Activated gamma-delta T cell treated with anti-CD3 and anti-CD28 coated beads, Interleukin-2, amount 50 U/mL, for 16 hours (primary cell): ENCODE data around the gene CTSW.
A peak's percentile ranks its signal among the peaks of the same experiment; 100 is the strongest.

Experiments
- DNase-seq: peaks from one replicate; pipeline ENCODE4 v3.0.0-alpha.2; 2020; ENCODE audit warnings: low read depth

Gene CTSW

GRCh38 chr11:65855927-65856363, 23.7 kb upstream of the CTSW start:
- no peak for DNase-seq

DNA sequence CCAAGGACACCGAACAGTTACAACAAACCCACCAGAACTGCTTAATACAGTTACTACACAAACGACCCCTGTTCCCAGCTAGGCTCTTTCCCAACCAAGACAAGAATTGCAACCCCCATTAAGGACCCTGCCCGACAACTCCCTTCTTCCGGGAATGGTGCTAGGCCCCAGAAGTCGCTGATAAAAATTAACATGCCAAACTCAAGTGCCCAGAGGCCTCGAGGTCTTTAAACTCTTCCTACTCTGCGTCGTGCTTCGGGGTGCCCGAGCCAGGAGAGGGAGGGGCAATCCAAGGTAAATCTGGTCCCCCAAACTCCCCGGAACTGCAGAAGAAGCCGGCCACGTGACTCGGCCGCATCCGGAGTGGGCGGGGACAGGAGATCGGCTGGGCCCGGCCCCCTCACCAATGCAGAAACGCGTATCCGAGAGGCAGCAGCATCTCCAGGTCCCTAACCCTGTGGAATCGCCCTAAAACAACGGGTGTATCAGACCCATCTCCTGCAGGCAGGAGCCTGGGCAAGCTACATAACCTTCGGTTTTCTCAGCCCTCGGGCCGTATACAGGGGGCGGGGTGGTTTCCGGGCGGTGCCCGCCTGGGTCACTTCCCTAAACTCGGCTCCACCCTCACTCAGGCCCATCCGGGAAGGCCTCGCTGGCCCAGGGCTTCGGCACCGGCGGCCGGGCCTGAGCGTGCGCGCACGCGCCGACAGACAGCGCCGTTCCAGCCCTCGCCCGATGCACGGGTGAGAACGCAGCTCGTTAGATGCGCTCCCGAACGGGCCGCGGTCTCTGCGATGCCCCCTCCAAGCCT, 22.7 kb upstream of the CTSW start:
- DNase-seq, result peak; percentile 76

- no peak for DNase-seq
These were observed 22.2 kb upstream of the CTSW start for GRCh38 chr11:65857500-65857852.

DNA sequence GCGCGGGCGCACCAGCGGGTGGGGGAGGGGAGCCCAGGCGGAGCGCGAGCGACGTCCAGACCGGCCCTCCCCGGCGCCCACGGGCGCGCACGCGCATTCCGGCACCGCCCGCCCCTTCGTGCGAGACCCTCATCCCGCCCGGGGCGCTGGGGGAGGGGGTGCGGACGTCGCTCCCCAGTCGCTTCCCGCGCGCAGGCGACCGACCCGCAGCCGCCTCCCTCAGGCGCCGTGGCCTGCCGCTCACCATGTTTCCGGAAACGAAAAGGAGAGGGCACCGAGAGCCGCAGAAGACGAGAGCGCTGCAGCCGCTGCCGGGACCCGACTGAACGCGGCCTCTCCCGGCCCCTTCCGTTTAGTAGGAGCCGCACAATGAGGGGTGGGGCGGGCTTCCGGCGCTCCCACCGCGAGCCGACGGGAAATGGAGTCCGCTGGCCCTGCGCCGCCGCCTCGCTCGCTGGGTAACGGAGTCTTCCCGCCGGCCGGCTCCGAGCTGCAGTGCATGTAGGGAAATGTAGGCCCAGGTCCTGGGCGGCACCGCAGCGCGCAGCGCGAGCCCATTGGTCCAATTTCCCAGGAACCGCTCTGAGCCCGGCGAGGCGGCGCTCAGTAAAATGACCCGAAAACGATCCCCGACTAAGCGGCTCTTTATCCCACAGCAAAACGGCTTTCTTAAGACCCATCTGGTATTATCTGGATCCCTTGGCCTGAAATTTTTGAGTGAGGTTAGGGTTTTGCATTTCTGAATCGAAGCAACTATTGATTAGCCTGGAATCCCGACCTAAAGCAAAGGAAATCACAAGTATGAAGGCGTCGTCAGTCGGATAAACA, 21.6 kb upstream of the CTSW start, which contains the start of gene CFL1:
Gene CFL1, minus strand, starts transcription at position 328 of the 828 bp plus-strand sequence. Its CDS starts 81 bp downstream, at position 247.
- peak; percentile 95 for DNase-seq

DNA sequence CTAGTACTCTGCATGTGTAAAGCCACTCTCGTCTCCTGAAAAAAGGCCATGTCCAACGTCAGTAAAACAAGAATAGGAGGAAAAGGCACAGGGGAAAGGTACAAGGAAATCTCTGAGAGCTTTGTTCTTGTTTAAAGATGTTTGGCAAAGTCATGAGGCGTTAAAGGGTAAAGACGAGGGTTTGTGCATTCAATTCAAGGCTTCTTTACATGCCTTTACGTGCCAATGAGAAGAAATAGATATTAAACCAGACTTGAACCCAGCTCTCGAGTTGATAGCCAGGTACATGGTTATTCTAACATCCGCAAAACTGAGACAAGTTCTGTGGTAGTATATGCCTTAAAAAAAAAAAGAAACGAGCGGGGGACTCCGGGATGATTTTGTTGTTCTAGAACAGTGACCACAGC, 21.0 kb upstream of the CTSW start:
- DNase-seq, result no peak

GRCh38 chr11:65859095-65859811, 20.4 kb upstream of the CTSW start:
- DNase-seq, result peak; percentile 95

GRCh38 chr11:65859812-65860277, 19.8 kb upstream of the CTSW start:
- DNase-seq, result peak; percentile 24

GRCh38 chr11:65860278-65861164, 19.1 kb upstream of the CTSW start, which contains the start of gene MUS81:
MUS81 (plus strand) TSS chr11:65860433; CDS start chr11:65860754, 321 bp downstream.
- DNase-seq, result peak; percentile 97

DNA sequence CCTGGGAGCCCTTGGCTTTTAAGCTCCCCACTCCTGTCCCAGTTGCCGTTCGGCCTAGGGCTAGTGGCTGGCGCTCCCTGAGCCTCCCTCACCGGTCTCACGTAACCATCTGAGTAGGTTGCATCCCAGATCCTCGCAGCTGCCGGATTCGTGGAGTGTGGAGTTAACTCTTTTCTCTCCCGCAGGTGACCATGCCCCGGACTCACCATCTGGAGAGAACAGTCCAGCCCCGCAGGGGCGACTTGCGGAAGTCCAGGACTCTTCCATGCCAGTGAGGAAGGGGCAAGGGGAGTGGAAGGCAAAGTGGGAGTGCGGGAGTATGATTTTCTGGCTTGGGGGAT, 18.5 kb upstream of the CTSW start:
- no peak for DNase-seq

DNA sequence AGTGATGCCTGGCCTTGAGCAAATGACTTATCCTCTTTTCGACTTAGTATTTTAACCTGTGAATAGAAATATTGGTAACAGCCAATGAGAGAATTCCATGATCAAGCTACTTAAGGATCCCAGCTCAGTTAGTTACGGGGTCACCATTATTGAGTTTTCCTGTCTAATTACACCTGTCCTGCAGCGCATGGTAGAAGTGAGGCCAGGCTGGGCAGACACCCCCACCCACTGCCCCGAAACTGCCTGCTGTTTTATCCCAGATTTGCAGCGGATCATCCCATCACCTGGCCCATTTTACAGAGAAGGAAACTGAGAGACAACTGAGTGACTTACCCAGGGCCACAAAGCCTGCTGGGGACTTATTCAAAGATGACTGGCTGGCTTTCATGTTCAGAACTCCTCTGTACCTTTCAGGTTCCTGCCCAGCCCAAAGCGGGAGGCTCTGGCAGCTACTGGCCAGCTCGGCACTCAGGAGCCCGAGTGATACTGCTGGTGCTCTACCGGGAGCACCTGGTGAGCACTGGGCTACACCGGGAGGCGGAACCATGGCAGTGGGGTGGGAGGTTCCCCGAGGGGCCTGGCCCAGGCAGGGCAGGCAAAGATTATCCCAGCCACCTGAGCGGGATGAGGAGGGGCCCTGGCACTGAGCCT, 18.0 kb upstream of the CTSW start:
- DNase-seq, result no peak

DNA sequence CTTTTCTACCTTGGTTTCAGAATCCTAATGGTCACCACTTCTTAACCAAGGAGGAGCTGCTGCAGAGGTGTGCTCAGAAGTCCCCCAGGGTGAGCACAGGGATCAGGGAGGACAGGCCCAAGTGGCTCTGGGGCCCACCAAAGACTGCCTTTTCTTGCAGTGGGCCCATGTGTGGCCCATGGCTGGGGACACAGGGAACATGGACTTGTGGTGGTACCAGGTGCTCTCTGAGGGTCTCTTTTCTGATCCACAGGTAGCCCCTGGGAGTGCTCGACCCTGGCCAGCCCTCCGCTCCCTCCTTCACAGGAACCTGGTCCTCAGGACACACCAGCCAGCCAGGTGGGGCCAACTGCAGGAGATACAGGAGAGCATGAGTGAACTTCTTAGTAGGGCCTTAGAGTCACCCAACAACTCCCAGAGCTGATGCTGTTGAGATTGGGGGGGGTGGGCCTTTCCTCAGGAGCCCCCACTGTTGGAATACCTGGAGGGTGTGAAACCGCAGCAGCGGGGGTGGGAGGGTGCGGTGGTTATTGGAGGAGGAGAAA, 17.4 kb upstream of the CTSW start:
- no peak for DNase-seq

GRCh38 chr11:65862941-65863888, 16.4 kb upstream of the CTSW start:
- DNase-seq, result no peak

- DNase-seq, result no peak
These were observed 15.5 kb upstream of the CTSW start for GRCh38 chr11:65863889-65864705.

- DNase-seq, result no peak
These were observed 14.7 kb upstream of the CTSW start for GRCh38 chr11:65864706-65865471.

GRCh38 chr11:65865550-65866172, 14.0 kb upstream of the CTSW start:
- no peak for DNase-seq

- no peak for DNase-seq
These were observed 12.9 kb upstream of the CTSW start for GRCh38 chr11:65866509-65867283.
